Activated naive CD4-positive, alpha-beta T cell treated with anti-CD3 and anti-CD28 coated beads for 36 hours (primary cell): ENCODE data around the gene MCAM. TPM values are rescaled to one million over a fixed set of nuclear protein-coding genes. Genes with fewer than 3 reads are reported as not detected.
A peak's percentile ranks its signal among the peaks of the same experiment; 100 is the strongest.

Experiments used
- CTCF ChIA-PET: fragments of 350-600 bp; sonication (Branson Sonifier 250); formaldehyde crosslinking; loops from one replicate; lab custom pipeline; 2021; ENCODE audit warnings: antibody characterized with exemption; lab: Charles Lee
- DNase-seq: peaks from one replicate; pipeline ENCODE4 v3.0.0-alpha.2; 2020
- H3K27ac Mint-ChIP-seq: one replicate; pipeline ENCODE4 v1.8.0; 2021; ENCODE audit warnings: mild to moderate bottlenecking, mixed read lengths
- H3K27me3 Mint-ChIP-seq: one replicate; pipeline ENCODE4 v1.8.0; 2021; ENCODE audit warnings: low read depth, mixed read lengths
- H3K36me3 Mint-ChIP-seq: one replicate; pipeline ENCODE4 v1.8.0; 2021; ENCODE audit warnings: low read depth, mixed read lengths
- H3K4me1 Mint-ChIP-seq: one replicate; pipeline ENCODE4 v1.8.0; 2021; ENCODE audit warnings: low read depth, mixed read lengths
- H3K4me3 Mint-ChIP-seq: one replicate; pipeline ENCODE4 v1.8.0; 2021; ENCODE audit warnings: mild to moderate bottlenecking, moderate library complexity, mixed read lengths
- H3K9me3 Mint-ChIP-seq: one replicate; pipeline ENCODE4 v1.8.0; 2021; ENCODE audit warnings: mixed read lengths
- intact Hi-C: fragments of 100-400 bp; cut with micrococcal nuclease; formaldehyde crosslinking; loops from one replicate; pipeline ENCODE4 v1.15.1; 2023
- microRNA-seq: library from miRNA; unstranded; fragments of <30 nt; microRNA quantifications from one replicate; pipeline ENCODE4 v1.2.0, GENCODE V29; 2022; ENCODE audit warnings: borderline microRNAs expressed, borderline replicate concordance
- total RNA-seq, 2 experiments: library from RNA; stranded (reverse); gene quantifications; one replicate each; pipeline ENCODE4 v1.2.3, GENCODE V29; 2021

Gene MCAM
- total RNA-seq, 2 experiments from 2014 or later, result 8.0 to 8.4 TPM

GRCh38 chr11:119266063-119266462 lies 50.9 kb downstream of the MCAM start:
- H3K27me3 Mint-ChIP-seq, result no peaks in the 10 kb centered on the region
- CTCF ChIA-PET, result interaction anchor here (0.9 to 2.5 kb wide), 6 partner anchors 18 to 175 kb away, joined by 3 to 7 read pairs (median 3); partner anchors contain the start of gene CBL
- peak overlapping the region; percentile 80 for H3K27ac Mint-ChIP-seq
- H3K4me3 Mint-ChIP-seq, result peak overlapping the region; percentile 51
- H3K9me3 Mint-ChIP-seq, result no peaks in the 10 kb centered on the region
- no peak for DNase-seq
- no peaks in the 10 kb centered on the region for H3K36me3 Mint-ChIP-seq
- intact Hi-C loops, result loop anchor here (1.0 to 2.0 kb wide), 3 partner anchors 41 to 57 kb away; no protein-coding TSS in a partner anchor
- peaks cover 42% of the 10 kb centered on the region for H3K4me1 Mint-ChIP-seq

- no peaks in the 10 kb centered on the region for H3K9me3 Mint-ChIP-seq
- peaks cover 55% of the 10 kb centered on the region for H3K4me1 Mint-ChIP-seq
- no peaks in the 10 kb centered on the region for H3K27me3 Mint-ChIP-seq
- DNase-seq, result no peak
- CTCF ChIA-PET, result interaction anchor here (0.6 to 4.2 kb wide), 12 partner anchors 14 to 76 kb away, joined by 3 to 29 read pairs (median 4); partner anchors contain the start of gene CBL
- H3K36me3 Mint-ChIP-seq, result no peaks in the 10 kb centered on the region
- no peak overlapping the region for H3K27ac Mint-ChIP-seq
- no peak overlapping the region for H3K4me3 Mint-ChIP-seq
- intact Hi-C loops, result loop anchor here (1.0 to 5.0 kb wide), 5 partner anchors 15 to 161 kb away; partner anchors contain the start of gene DPAGT1
Observed at GRCh38 chr11:119263352-119263940, 53.5 kb downstream of the MCAM start.

DNA sequence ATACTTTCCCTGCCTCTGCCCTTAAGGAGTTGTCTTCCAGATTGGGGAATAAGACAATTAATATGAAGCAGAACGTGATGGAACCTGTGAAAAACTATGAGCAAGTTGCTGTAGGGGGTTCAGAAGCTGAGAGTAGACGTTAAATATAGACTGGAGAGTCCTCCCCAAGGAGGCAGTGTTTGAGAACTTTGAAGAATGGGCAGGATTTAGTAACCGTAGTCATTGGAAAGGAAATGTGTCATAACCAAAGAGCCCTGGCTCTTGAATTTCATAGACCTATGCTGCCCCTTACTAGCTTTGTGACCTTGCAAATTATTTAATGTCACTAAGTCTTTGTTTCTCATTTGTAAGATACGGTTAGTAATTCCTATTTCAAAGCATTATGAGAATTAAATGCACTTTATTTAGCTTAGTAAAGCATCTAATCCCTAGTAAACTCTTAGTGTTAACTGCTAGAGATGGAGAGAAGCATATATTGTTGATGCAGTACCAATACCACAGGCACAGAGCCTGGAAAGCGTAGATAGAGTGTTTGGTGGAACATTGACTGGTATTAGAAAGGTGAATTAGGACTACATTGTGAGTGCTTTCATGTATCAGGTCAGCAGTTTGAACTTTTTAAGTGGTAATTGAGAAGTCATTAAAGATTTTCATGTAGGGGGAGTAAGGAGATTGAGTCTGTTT lies 54.1 kb downstream of the MCAM start:
- intact Hi-C loops, result loop anchor here (1.0 to 5.0 kb wide), 8 partner anchors 14 to 161 kb away; partner anchors contain the start of gene DPAGT1

DNA sequence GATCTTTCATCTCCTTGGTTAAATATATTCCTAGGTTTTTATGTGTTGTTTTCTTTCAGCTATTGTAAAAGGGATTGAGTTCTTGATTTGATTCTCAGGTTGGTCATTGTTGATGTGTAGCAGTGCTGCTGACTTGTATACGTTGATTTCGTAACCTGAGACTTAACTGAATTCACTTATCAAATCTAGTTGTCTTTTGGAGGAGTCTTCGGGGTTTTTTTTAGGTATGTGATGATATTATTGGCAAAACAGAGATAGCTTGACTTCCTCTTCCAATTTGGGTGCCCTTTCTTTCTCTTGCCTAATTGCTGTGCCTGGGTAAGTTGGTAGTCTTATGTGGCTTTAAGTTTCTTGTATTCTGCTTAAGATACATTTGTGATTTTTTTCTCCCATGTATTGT lies 57.9 kb downstream of the MCAM start:
- H3K27me3 Mint-ChIP-seq, result no peaks in the 10 kb centered on the region
- H3K4me3 Mint-ChIP-seq, result no peak overlapping the region
- peak overlapping the region; percentile 6 for H3K27ac Mint-ChIP-seq
- H3K36me3 Mint-ChIP-seq, result no peaks in the 10 kb centered on the region
- no peak for DNase-seq
- H3K9me3 Mint-ChIP-seq, result no peaks in the 10 kb centered on the region
- intact Hi-C loops, result no loop called here
- CTCF ChIA-PET, result interaction anchor here (0.6 to 1.8 kb wide), 4 partner anchors 9 to 53 kb away, joined by 4 to 10 read pairs (median 4); partner anchors contain the start of gene CBL
- H3K4me1 Mint-ChIP-seq, result peaks cover 49% of the 10 kb centered on the region

More for the DNA sequence above, 54.1 kb downstream of the MCAM start:
- Mint-ChIP-seq H3K27ac (no peak overlapping the region), H3K4me1 (peaks cover 56% of the 10 kb centered on the region), H3K36me3 (no peaks in the 10 kb centered on the region), H3K27me3 (no peaks in the 10 kb centered on the region), H3K4me3 (no peak overlapping the region), H3K9me3 (no peaks in the 10 kb centered on the region)
- CTCF ChIA-PET, result interaction anchor here (0.6 to 4.2 kb wide), 10 partner anchors 13 to 57 kb away, joined by 3 to 29 read pairs (median 4); partner anchors contain the start of gene CBL
- peak; percentile 35 for DNase-seq

Small RNA genes within 50 kb of the gene (microRNA-seq; reads per million reads assigned to microRNA genes)
- not detected for gene MIR6756

Other genes starting within 250 kb of the MCAM start
- 10 to 100 TPM; 16.9 to 19.5 TPM for gene VPS11, start 249.3 kb downstream of the MCAM start, total RNA-seq
- gene HMBS, start 232.2 kb downstream of the MCAM start, total RNA-seq, result 10 to 100 TPM; 27.9 to 29.4 TPM
- gene DPAGT1, start 215.3 kb downstream of the MCAM start, total RNA-seq, result 10 to 100 TPM; 52.2 to 53.1 TPM
- gene C2CD2L, start 209.8 kb downstream of the MCAM start, total RNA-seq, result 10 to 100 TPM; 20.1 to 20.8 TPM
- gene HINFP, start 195.6 kb downstream of the MCAM start, total RNA-seq, result 10 to 100 TPM; 24.5 to 25.2 TPM
- gene ABCG4, start 168.1 kb downstream of the MCAM start, total RNA-seq, result under 1 TPM; 0.12 to 0.31 TPM
- 10 to 100 TPM; 20.8 to 22.2 TPM for gene NLRX1, start 148.4 kb downstream of the MCAM start, total RNA-seq
- gene NHERF4, start 131.7 kb downstream of the MCAM start, total RNA-seq, result not detected
- 10 to 100 TPM; 25.3 to 25.7 TPM for gene CBL, start 110.8 kb downstream of the MCAM start, total RNA-seq
- 10 to 100 TPM; 46.1 to 47.0 TPM for gene RNF26, start 17.4 kb upstream of the MCAM start, total RNA-seq
- gene C1QTNF5, start 23.8 kb upstream of the MCAM start, total RNA-seq, result not detected
- gene MFRP, start 29.6 kb upstream of the MCAM start, total RNA-seq, result not detected
- gene USP2, start 64.6 kb upstream of the MCAM start, total RNA-seq, result under 1 TPM; 0.35 to 0.57 TPM
- gene THY1, start 106.0 kb upstream of the MCAM start, total RNA-seq, result under 1 TPM; 0.07 to 0.17 TPM